Endodermal cell (in vitro differentiated cells): ENCODE measurements around the gene CELSR2. TPM values are rescaled to one million over a fixed set of nuclear protein-coding genes. Genes with fewer than 3 reads are reported as not detected.

ENCODE experiments used
- DNase-seq: peaks from one replicate; pipeline ENCODE4 v3.0.0-alpha.2; 2017
- H3K27ac ChIP-seq: 2 replicates; pipeline ENCODE4 v1.5.1; 2013; ENCODE audit warnings: mild to moderate bottlenecking, low read depth, low read length, moderate library complexity
- H3K27me3 ChIP-seq: 2 replicates; pipeline ENCODE4 v1.6.1; 2013; ENCODE audit warnings: mild to moderate bottlenecking, low read length, moderate library complexity; ENCODE audit not compliant: insufficient read depth, control insufficient read depth, poor library complexity, severe bottlenecking
- H3K36me3 ChIP-seq: 2 replicates; pipeline ENCODE4 v1.7.0; 2013; ENCODE audit warnings: mild to moderate bottlenecking, low read length, moderate library complexity; ENCODE audit not compliant: control insufficient read depth, insufficient read depth
- H3K4me1 ChIP-seq: one replicate; pipeline ENCODE4 v1.7.0; 2013; ENCODE audit warnings: low read length; ENCODE audit not compliant: control insufficient read depth, insufficient read depth
- H3K4me3 ChIP-seq: 2 replicates; pipeline ENCODE4 v1.5.1; 2013; ENCODE audit warnings: mild to moderate bottlenecking, low read length, moderate library complexity
- H3K9ac ChIP-seq: 2 replicates; pipeline ENCODE4 v1.6.1; 2013; ENCODE audit warnings: mild to moderate bottlenecking, low read length, moderate library complexity; ENCODE audit not compliant: poor library complexity, severe bottlenecking; ENCODE audit errors: extremely low read depth
- H3K9me3 ChIP-seq: 2 replicates; pipeline ENCODE4 v1.6.1; 2013; ENCODE audit warnings: mild to moderate bottlenecking, low read length, moderate library complexity; ENCODE audit not compliant: control insufficient read depth
- H3K27ac Mint-ChIP-seq: 2 replicates; pipeline ENCODE4 v1.8.0; 2020; ENCODE audit warnings: mixed read lengths
- H3K27me3 Mint-ChIP-seq: 2 replicates; pipeline ENCODE4 v1.8.0; 2021; ENCODE audit warnings: mild to moderate bottlenecking, mixed read lengths; ENCODE audit not compliant: insufficient read depth
- H3K36me3 Mint-ChIP-seq: 2 replicates; pipeline ENCODE4 v1.8.0; 2020; ENCODE audit warnings: low read depth, mixed read lengths
- H3K4me1 Mint-ChIP-seq: 2 replicates; pipeline ENCODE4 v1.8.0; 2020; ENCODE audit warnings: mixed read lengths
- H3K4me3 Mint-ChIP-seq: 2 replicates; pipeline ENCODE4 v1.8.0; 2020; ENCODE audit warnings: mild to moderate bottlenecking, moderate library complexity, mixed read lengths
- H3K9me3 Mint-ChIP-seq: 2 replicates; pipeline ENCODE4 v1.8.0; 2020; ENCODE audit warnings: mild to moderate bottlenecking, mixed read lengths
- WGBS, 2 experiments: methylation state at CpG; one replicate each; pipeline versions ENCODE4 v1.1.5 to v1.1.7; 2013; ENCODE audit warnings: missing lambda C conversion rate in 2 of 2, mixed read lengths in 1 of 2; ENCODE audit not compliant: insufficient coverage in 1 of 2, insufficient read length in 1 of 2; 5-methylcytosine and 5-hydroxymethylcytosine counted together
- total RNA-seq, 2 donors: library from RNA; stranded (reverse); fragmentation: NEBNext Ultra II Directional in 1 of 2; extraction: Animal tissue kit (Norgen Biotek cat#: 25700) in 1 of 2; gene quantifications; 2 replicates in 1 of 2; 3 replicates in 1 of 2; pipeline ENCODE4 v1.2.1, GENCODE V29; 2021
- TF ChIP-seq, protein P1 (sequence below): fragments of 200-600 bp; sonication (generic); conservative IDR thresholded peaks from 2 replicates; pipeline ENCODE4 v1.5.0; 2021; ENCODE audit warnings: antibody characterized with exemption, mild to moderate bottlenecking

Gene CELSR2
- total RNA-seq, 2 donors from 2014 or later: 16.1 to 20.2 TPM

- 31 to 61% methylated on average over 6 to 9 of the region's 9 CpGs for WGBS, 2 experiments
- Histone ChIP-seq H3K4me3 (no peak overlapping the region), H3K9ac (no peak overlapping the region), H3K4me1 (peaks cover 15% of the 10 kb centered on the region), H3K36me3 (no peaks in the 10 kb centered on the region), H3K27ac (peak overlapping the region; percentile 97), H3K9me3 (no peaks in the 10 kb centered on the region), H3K27me3 (peaks cover 18% of the 10 kb centered on the region)
- Mint-ChIP-seq H3K9me3 (no peaks in the 10 kb centered on the region), H3K4me3 (no peak overlapping the region), H3K4me1 (peaks cover 15% of the 10 kb centered on the region), H3K27me3 (peaks cover 25% of the 10 kb centered on the region), H3K27ac (peak overlapping the region; percentile 52), H3K36me3 (no peaks in the 10 kb centered on the region)
- DNase-seq: peak; percentile 80
- TF ChIP-seq, protein P1, sequence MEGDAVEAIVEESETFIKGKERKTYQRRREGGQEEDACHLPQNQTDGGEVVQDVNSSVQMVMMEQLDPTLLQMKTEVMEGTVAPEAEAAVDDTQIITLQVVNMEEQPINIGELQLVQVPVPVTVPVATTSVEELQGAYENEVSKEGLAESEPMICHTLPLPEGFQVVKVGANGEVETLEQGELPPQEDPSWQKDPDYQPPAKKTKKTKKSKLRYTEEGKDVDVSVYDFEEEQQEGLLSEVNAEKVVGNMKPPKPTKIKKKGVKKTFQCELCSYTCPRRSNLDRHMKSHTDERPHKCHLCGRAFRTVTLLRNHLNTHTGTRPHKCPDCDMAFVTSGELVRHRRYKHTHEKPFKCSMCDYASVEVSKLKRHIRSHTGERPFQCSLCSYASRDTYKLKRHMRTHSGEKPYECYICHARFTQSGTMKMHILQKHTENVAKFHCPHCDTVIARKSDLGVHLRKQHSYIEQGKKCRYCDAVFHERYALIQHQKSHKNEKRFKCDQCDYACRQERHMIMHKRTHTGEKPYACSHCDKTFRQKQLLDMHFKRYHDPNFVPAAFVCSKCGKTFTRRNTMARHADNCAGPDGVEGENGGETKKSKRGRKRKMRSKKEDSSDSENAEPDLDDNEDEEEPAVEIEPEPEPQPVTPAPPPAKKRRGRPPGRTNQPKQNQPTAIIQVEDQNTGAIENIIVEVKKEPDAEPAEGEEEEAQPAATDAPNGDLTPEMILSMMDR: peak; percentile 28
These were observed 4.7 kb downstream of the CELSR2 start for GRCh38 chr1:109253803-109254620.

DNA sequence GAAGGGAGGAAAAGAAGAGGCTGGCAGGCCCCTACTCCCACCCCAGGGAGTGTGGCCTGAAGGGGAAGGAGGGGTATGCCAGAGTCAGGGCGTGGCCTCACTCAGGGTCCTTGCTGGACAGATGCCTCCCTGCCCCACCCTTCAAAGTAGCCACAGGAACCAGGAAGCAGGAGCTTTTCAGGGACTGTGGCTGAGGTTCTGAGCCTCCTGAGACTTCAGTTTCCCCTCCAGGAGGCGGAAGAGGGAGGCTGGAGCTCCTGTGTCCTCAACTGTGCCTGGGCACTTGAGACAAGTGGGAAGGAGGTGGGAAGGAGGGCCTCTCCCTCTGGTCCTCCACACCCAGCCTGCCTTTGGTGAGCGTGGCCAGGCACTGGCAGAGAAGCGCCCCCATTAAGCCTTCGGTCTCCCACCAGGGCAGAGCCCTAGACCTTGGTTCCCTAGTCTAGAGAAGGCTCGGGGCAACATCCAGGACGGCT is 5.3 kb downstream of the CELSR2 start:
- peaks cover 12% of the 10 kb centered on the region for H3K4me1 Mint-ChIP-seq
- Histone ChIP-seq H3K27ac (peak overlapping the region; percentile 97), H3K9me3 (no peaks in the 10 kb centered on the region), H3K27me3 (peaks cover 18% of the 10 kb centered on the region), H3K4me1 (peaks cover 15% of the 10 kb centered on the region), H3K9ac (no peak overlapping the region), H3K4me3 (no peak overlapping the region), H3K36me3 (no peaks in the 10 kb centered on the region)
- TF ChIP-seq, protein P1: no peak
- H3K36me3 Mint-ChIP-seq: peaks cover 3% of the 10 kb centered on the region
- no peaks in the 10 kb centered on the region for H3K9me3 Mint-ChIP-seq
- H3K27me3 Mint-ChIP-seq: peaks cover 25% of the 10 kb centered on the region
- H3K4me3 Mint-ChIP-seq: no peak overlapping the region
- WGBS, 2 experiments: 85 to 88% methylated on average over 4 to 7 of the region's 7 CpGs
- DNase-seq: no peak
- H3K27ac Mint-ChIP-seq: no peak overlapping the region

GRCh38 chr1:109255097-109255651 is 5.8 kb downstream of the CELSR2 start:
- Histone ChIP-seq H3K27ac (peak overlapping the region; percentile 97), H3K4me3 (no peak overlapping the region)

More at GRCh38 chr1:109255097-109255651, 5.8 kb downstream of the CELSR2 start:
- Mint-ChIP-seq H3K4me3 (no peak overlapping the region), H3K4me1 (peaks cover 15% of the 10 kb centered on the region), H3K9me3 (no peaks in the 10 kb centered on the region), H3K27ac (no peak overlapping the region), H3K36me3 (peaks cover 3% of the 10 kb centered on the region), H3K27me3 (peaks cover 23% of the 10 kb centered on the region)
- Histone ChIP-seq H3K4me1 (peaks cover 15% of the 10 kb centered on the region), H3K27me3 (peaks cover 15% of the 10 kb centered on the region), H3K9me3 (no peaks in the 10 kb centered on the region), H3K36me3 (no peaks in the 10 kb centered on the region), H3K9ac (no peak overlapping the region)
- 62 to 74% methylated on average over 10 to 15 of the region's 15 CpGs for WGBS, 2 experiments
- DNase-seq: peak; percentile 71
- TF ChIP-seq, protein P1: peak; percentile 26
